Mesodermal cell (in vitro differentiated cells): ENCODE data around the gene AUTS2.

ENCODE experiments used
- H3K27ac ChIP-seq: 2 replicates; pipeline ENCODE4 v1.7.0; 2013; ENCODE audit warnings: mild to moderate bottlenecking, low read depth, low read length, moderate library complexity; ENCODE audit not compliant: severe bottlenecking
- H3K36me3 ChIP-seq: 2 replicates; pipeline ENCODE4 v1.7.1; 2013; ENCODE audit warnings: mild to moderate bottlenecking, low read length, moderate library complexity; ENCODE audit not compliant: control insufficient read depth, insufficient read depth
- H3K4me1 ChIP-seq: one replicate; pipeline ENCODE4 v1.7.1; 2013; ENCODE audit warnings: mild to moderate bottlenecking, low read length; ENCODE audit not compliant: insufficient read depth, control insufficient read depth, poor library complexity, severe bottlenecking
- H3K4me3 ChIP-seq: 2 replicates; pipeline ENCODE4 v1.7.0; 2013; ENCODE audit warnings: low read length, control low read depth, mild to moderate bottlenecking; ENCODE audit not compliant: insufficient read depth, poor library complexity, severe bottlenecking; ENCODE audit errors: extremely low read depth
- H3K9me3 ChIP-seq: 2 replicates; pipeline ENCODE4 v1.7.1; 2013; ENCODE audit warnings: mild to moderate bottlenecking, low read length, moderate library complexity; ENCODE audit not compliant: control insufficient read depth
- WGBS, 2 experiments: methylation state at CpG; one replicate each; pipeline ENCODE4 v1.1.5; 2013; ENCODE audit warnings: missing lambda C conversion rate in 2 of 2; ENCODE audit not compliant: insufficient coverage in 2 of 2; 5-methylcytosine and 5-hydroxymethylcytosine counted together

The AUTS2 gene

DNA sequence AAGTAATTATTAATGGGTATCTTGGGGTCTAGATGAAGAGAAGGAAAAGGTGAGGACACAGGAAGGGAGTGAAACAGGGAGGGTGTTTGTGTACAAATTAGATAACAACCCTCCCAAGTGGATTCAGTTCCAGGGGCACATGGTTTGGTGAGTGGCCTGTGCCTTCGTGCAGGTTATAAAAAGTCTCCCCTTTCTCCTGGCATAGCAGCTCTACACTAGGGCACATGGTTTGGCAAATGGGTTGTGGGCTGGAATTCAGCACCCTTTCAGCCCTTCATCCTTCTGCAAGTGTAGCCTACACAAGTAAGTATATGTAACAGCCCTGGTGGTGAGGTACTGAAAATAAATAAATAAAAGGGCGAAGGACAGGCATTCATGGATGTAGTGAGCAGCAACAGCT lies 359.4 kb downstream of the AUTS2 start:
- Histone ChIP-seq H3K36me3 (no peaks in the 10 kb centered on the region), H3K9me3 (no peaks in the 10 kb centered on the region), H3K27ac (no peak overlapping the region), H3K4me3 (no peak overlapping the region), H3K4me1 (peaks cover 7% of the 10 kb centered on the region)
- WGBS, 2 experiments: 100% methylated on average over 1 of the region's 2 CpGs; no CpG with 5 or more reads in 1 of the 2 experiments

DNA sequence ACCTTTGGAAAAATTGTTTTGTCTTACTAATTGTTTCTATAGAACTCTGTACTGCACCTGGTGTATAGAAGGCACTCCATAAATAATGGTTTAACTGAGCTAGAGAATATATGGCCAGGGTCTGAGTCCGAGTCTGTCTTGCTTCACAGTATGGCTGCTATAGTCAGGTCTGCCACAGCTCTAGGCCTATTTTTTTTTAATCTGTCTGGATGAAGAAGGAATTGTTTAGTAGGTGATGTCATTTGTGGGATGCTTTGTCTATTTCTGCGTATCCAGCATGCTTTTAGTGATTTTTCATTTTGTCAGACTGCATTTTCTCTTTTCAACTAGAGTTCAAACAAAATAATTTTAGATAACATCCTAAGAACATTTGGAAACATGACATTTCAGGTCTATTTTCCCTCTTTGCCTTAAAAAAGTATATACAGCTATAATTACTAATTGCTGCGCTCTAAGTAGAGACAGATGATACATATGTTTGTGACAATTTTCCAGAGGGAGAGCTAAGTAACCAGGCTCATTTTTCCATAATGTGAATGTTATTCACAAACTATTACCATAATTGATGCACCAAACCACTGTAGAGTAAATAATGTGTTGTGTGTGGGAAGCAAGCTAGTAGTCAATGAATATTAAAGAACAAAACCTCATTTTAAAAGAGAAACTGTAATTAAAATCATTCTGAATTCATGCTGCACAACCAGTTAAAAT lies 361.7 kb downstream of the AUTS2 start:
- 92 to 100% methylated on average over 1 of the region's 3 CpGs for WGBS, 2 experiments
- peaks cover 11% of the 10 kb centered on the region for H3K4me1 ChIP-seq

DNA sequence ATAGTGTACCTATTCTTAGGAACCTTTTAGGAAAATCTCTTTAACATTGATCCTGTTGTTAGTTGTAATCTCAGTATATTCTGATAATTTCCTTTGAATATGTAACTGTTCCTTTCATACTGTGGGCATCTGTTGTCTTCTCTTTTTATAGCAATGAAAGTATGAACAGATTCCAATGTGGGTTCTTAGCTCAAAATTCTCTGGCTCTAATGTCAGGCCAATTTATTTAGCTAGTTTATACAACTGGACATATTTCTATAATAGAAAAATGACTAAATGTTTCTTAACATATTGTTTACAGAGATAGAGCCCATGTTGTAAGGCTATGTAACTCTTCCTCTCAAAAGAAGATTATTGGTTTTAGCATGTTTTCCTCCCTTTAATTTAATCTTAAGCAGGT lies 363.2 kb downstream of the AUTS2 start:
- Histone ChIP-seq H3K4me3 (no peak overlapping the region), H3K36me3 (no peaks in the 10 kb centered on the region), H3K9me3 (no peaks in the 10 kb centered on the region), H3K27ac (no peak overlapping the region), H3K4me1 (peaks cover 11% of the 10 kb centered on the region)

More for the DNA sequence above, 361.7 kb downstream of the AUTS2 start:
- Histone ChIP-seq H3K36me3 (no peaks in the 10 kb centered on the region), H3K4me3 (no peak overlapping the region), H3K9me3 (no peaks in the 10 kb centered on the region), H3K27ac (no peak overlapping the region)

DNA sequence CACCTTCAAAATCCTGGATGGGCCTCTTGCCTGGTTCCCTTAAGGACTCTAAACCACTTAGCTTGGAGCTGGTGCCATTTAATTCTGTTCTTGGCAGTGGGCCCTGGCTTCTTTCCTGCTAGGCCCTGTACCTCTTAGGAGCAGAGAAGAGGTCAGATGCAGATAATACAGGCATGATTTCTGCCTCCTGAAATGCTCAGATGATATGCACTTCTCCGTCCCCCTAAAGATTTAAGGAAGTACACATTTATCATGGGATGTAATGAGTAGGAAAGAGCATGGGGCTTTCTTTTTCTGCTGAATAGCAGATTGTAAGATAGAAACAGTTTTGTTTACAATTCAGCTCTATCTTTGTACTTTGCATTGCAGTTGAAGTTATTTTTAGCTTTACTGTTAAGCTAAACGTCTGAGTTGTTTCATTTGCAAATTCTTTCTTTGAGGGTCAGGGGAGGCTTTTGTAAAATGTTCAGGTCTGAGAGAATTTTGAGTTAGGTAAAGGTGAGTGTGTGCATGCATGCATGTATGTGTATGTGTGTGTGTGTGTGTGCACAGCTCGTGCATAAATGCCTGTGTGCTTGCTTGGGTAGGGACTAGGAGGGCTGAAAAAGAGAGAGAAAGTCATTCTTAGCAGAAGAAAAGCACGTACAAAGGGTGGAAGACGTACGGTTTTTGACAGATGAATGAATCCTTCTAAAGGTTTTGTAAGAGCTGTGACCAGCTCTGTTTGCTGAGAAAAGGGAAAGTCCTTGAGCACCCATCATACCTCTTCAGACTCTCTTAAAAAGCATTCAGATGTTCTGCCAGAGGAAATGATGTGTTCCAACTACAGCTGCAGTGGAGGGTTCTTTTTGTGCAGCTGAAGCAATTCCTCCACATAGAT lies 364.2 kb downstream of the AUTS2 start:
- no peak overlapping the region for H3K4me3 ChIP-seq
- no peak overlapping the region for H3K27ac ChIP-seq
- peaks cover 11% of the 10 kb centered on the region for H3K4me1 ChIP-seq
- no peaks in the 10 kb centered on the region for H3K9me3 ChIP-seq
- no peaks in the 10 kb centered on the region for H3K36me3 ChIP-seq
- WGBS, 2 experiments: 67 to 74% methylated on average over 5 to 6 of the region's 6 CpGs

DNA sequence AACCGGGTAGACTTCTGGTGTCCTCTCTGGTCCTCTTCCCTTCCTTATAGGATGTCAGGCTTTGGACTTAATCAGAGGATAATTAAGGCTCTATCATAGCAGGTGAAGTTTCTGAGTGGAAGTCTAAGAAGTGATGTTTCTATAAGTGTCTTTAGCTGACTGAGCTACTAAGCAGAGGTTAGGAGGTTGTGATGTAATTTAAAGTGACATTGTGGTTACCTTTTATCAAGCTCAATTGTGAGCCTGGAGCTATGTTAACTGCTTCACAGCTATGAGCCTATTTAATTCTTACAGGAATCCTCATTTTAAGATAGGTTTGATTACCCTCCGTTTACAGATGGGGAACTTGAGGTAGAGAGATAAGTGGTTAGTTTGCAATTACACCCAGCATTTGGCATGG lies 365.1 kb downstream of the AUTS2 start:
- WGBS, 2 experiments: no CpG with 5 or more reads among the region's 2 CpGs
- H3K4me1 ChIP-seq: peaks cover 11% of the 10 kb centered on the region
- H3K9me3 ChIP-seq: no peaks in the 10 kb centered on the region
- no peaks in the 10 kb centered on the region for H3K36me3 ChIP-seq
- H3K4me3 ChIP-seq: no peak overlapping the region
- H3K27ac ChIP-seq: no peak overlapping the region

DNA sequence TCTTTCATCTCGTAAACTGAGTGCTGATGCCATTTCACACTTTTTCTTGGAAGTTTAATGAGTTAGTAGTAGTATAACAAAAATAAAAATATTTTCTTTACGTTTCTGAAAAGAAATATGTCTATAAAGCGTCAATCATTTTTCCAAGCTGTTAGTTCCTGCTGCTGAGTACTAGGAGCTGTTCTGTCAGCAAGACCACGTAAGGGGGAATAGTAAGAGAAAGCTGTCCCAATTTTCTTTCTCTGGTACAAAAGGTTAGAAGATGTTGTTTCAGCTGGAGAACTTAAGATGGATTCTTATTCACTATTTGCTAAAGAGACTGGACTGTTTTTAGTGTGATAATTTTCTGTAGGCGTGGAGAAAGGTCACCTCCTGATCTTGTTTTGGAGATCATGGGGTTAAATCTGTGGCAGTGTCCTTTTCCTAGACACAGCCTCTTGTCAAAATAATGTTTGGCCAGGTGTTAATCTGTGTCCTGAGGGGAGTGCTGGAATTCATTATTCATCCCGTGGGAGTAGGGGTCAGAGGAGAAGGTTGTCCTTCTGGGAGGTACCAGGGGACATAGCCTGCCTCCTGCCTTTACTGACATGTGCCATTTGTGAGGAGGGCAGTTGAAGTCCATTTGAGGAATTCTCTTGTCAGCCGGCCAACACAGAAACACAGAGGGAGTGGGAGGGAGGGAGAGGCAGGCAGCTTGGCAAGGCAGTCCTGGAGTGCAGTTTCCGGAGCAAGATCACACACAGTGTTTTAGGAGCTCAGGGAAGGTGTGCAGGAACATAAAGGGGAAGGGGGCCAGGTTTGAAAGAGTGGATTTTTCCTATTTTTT lies 368.7 kb downstream of the AUTS2 start:
- H3K4me3 ChIP-seq: no peak overlapping the region
- peaks cover 10% of the 10 kb centered on the region for H3K4me1 ChIP-seq
- H3K9me3 ChIP-seq: no peaks in the 10 kb centered on the region
- WGBS, 2 experiments: 28 to 60% methylated on average over 3 to 6 of the region's 8 CpGs
- H3K27ac ChIP-seq: peak overlapping the region; percentile 1
- H3K36me3 ChIP-seq: no peaks in the 10 kb centered on the region

DNA sequence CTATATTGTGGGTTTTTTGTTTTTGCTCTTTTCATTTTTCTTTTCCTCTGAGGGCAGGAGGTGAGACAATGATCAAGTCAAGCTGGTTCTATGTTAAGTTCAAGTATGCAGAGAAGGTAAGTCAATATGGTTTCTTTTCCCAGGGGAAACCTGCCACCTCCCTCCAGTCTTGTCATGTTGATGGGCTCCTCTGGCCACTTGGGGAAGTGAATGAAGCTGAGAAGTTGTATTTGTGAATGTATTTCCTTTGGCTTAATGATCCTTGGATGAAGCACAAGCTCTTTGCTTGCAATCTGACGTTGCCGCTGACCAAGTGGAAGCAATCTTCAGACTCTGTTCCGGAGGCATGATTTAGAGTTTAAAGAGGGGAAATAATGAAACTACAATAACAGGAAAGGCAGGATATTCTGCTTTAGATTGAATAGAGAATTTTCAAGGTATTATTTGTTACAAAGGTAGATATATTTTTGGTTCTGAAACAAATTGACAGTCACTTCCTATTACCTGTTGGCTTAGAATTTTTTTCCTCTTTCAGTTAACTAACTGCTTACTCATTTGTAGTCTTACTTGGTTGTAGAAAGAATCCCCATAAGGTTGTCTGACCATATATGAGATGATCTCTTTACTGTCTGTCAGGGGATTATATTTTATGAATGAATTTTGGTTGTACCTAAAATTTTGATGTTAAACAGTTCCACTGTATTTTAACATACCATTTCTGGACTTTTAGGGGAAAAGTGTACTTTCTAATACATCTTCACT lies 369.6 kb downstream of the AUTS2 start:
- Histone ChIP-seq H3K4me3 (no peak overlapping the region), H3K36me3 (no peaks in the 10 kb centered on the region), H3K9me3 (no peaks in the 10 kb centered on the region), H3K4me1 (peaks cover 3% of the 10 kb centered on the region), H3K27ac (no peak overlapping the region)
- 65 to 72% methylated on average over 2 to 3 of the region's 3 CpGs for WGBS, 2 experiments

DNA sequence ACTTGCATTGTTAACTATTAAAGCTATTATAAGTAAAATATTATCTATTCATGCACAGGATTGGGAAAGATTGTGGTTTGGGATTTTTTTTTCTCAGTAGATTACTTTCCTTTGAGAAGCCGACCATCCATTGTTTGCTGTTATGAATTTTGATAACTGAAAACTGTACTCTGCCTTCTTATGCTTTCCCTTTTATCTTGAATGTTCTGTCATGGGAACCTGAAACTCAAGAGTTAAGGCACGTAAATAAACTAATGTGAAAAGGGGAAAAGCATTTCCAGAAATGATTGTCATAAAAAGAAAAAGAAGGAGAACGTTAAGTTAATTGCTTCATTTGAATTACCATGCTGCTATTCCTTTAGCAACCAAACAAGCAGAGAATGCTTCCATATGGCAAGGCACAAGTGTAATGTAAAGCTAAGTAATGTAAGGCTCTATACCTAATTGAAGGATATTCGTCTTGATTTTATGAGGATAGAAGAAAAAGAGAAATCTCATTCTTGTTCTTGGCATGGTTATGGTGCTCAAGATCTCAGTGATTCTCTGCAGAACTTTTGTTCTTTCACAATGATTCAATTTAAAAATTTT lies 370.8 kb downstream of the AUTS2 start:
- Histone ChIP-seq H3K36me3 (no peaks in the 10 kb centered on the region), H3K27ac (no peak overlapping the region), H3K9me3 (no peaks in the 10 kb centered on the region), H3K4me3 (no peak overlapping the region), H3K4me1 (no peaks in the 10 kb centered on the region)
- 72 to 100% methylated on average over 1 to 3 of the region's 4 CpGs for WGBS, 2 experiments

DNA sequence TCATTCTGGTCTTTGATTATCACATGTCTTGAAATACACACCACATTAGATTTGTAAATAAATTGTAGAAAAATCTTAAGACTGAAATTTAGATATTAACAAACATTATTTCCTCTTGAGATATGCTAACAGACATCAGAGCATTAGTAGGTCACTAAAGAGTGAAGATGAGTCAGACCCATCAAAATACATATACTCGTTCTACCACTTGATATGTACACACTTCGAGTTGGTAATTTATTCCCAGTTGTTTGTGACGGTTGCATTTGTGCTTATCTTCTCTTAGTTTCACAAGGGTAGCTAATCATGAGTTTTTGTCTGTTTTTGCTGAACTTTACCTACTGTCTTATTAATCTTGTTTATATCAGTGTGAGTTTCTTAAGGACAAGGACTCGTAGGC lies 383.4 kb downstream of the AUTS2 start:
- H3K4me3 ChIP-seq: no peak overlapping the region
- WGBS, 2 experiments: 83 to 100% methylated on average over 1 of the region's 4 CpGs

DNA sequence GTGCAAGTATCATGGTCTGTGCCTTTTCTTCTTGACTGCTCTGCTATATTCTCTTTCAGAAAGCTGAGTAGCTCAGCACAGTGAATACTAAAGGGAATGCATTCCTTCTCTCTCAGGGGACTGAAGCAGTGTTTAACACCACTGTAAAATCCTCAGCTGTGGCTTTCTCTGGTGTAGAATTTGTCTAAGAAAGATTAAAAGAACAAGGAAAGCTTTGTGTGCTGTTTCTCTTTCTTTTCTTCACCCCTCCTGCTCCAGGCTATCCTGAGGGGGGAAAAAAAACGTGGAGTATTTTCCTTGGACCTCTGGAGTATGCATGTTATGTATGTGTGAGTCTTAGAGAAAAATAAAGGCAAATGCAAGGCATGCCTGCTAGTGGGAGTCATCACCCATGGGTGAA lies 383.9 kb downstream of the AUTS2 start:
- Histone ChIP-seq H3K27ac (peak overlapping the region; percentile 84), H3K4me3 (no peak overlapping the region), H3K9me3 (peaks cover 2% of the 10 kb centered on the region), H3K4me1 (peaks cover 14% of the 10 kb centered on the region), H3K36me3 (no peaks in the 10 kb centered on the region)
- WGBS, 2 experiments: 0% methylated on average over 1 of the region's 1 CpG; no CpG with 5 or more reads in 1 of the 2 experiments

More for the DNA sequence above, 383.4 kb downstream of the AUTS2 start:
- Histone ChIP-seq H3K9me3 (peaks cover 8% of the 10 kb centered on the region), H3K4me1 (peaks cover 14% of the 10 kb centered on the region), H3K27ac (peak overlapping the region; percentile 84), H3K36me3 (no peaks in the 10 kb centered on the region)
